BJ (cell line): ENCODE measurements around the gene S100Z. TPM values are rescaled to one million over a fixed set of nuclear protein-coding genes. Genes with fewer than 3 reads are reported as not detected.
"Not testable (repeated sequence)": the region's sequence is repeated elsewhere in the genome, so short reads cannot be mapped to it uniquely, and the experiment has no call there.

ENCODE experiments used
- CTCF ChIA-PET: fragments of 350-600 bp; formaldehyde crosslinking; extraction: SDS; loops from one replicate; lab custom pipeline; 2021; ENCODE audit warnings: antibody characterized with exemption, inconsistent platforms; lab: Yijun Ruan, JAX
- POLR2A ChIA-PET: fragments of 300-600 bp; sonication (Branson Sonifier 250); formaldehyde crosslinking; extraction: SDS; loops from one replicate; lab custom pipeline; 2021; ENCODE audit warnings: antibody characterized with exemption; lab: Charles Lee
- DNase-seq: peaks from one replicate; pipeline ENCODE4 v3.0.0-alpha.2; 2011; ENCODE audit warnings: low read depth
- H3K27me3 ChIP-seq: 2 replicates; pipeline ENCODE4 v1.6.0; 2011; ENCODE audit warnings: low read length; ENCODE audit not compliant: control insufficient read depth, insufficient read depth
- H3K36me3 ChIP-seq: 2 replicates; pipeline ENCODE4 v1.5.1; 2011; ENCODE audit warnings: low read length; ENCODE audit not compliant: control insufficient read depth, insufficient read depth
- H3K4me3 ChIP-seq: 2 replicates; pipeline ENCODE4 v1.5.1; 2011; ENCODE audit warnings: low read depth, mild to moderate bottlenecking, control low read depth, low read length
- polyA plus RNA-seq: library from polyadenylated mRNA; depleted of rRNA; stranded (reverse); fragments of >200 nt; gene quantifications from 2 replicates; pipeline ENCODE4 v1.2.3, GENCODE V29; 2011
- TF ChIP-seq, protein P1 (sequence below): IDR thresholded peaks from 2 replicates; pipeline ENCODE4 v1.5.1; 2011; ENCODE audit warnings: low read depth, mild to moderate bottlenecking, control low read depth, inconsistent platforms, low read length, moderate library complexity; ENCODE audit not compliant: insufficient read depth

S100Z gene
- polyA plus RNA-seq, 1 experiment, result not detected

DNA sequence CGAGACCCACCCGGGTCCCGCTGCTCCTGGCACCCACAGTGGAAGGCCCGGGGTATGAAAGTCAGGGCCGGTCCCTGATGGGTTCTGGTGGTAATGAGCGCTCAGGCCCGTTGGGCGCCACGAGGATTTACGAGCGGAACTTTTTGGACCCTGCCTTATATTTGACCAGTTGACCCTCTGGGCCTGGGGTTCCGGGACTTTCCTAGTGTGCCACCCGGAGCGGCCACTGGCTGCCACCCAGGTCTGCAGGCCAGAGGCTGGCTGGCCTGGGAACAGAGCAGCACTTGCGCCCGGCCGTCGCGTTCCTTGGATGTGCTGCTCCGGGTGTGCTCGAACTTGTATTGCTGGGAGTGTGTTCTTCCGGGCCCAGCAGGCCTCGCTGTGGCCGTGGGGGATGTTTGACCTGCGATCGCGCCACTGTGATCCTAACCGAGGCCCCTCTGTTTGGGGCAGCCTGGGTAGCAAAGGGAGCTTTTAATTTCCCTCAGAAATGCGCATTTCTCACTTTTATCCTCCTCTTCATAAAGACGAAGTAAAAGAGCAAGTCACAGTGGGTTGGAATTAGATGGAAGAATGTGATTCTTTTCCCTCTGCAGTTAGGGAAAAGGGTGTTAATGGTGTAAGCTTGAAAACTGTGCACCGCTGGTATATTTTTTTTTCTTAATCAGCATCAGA lies 29.8 kb upstream of the S100Z start:
- no peak for DNase-seq
- ChIA-PET CTCF (interaction anchor here (1.0 to 1.1 kb wide), 3 partner anchors 14 to 48 kb away, joined by 3 to 4 read pairs (median 3); no protein-coding TSS in a partner anchor), POLR2A (no interaction called here)
- 0 out of 2 replicates have a peak overlapping the region, but pooled peaks have one; percentile 57 for H3K4me3 ChIP-seq
- H3K27me3 ChIP-seq, result peaks cover 3% of the 10 kb centered on the region
- TF ChIP-seq, protein P1, sequence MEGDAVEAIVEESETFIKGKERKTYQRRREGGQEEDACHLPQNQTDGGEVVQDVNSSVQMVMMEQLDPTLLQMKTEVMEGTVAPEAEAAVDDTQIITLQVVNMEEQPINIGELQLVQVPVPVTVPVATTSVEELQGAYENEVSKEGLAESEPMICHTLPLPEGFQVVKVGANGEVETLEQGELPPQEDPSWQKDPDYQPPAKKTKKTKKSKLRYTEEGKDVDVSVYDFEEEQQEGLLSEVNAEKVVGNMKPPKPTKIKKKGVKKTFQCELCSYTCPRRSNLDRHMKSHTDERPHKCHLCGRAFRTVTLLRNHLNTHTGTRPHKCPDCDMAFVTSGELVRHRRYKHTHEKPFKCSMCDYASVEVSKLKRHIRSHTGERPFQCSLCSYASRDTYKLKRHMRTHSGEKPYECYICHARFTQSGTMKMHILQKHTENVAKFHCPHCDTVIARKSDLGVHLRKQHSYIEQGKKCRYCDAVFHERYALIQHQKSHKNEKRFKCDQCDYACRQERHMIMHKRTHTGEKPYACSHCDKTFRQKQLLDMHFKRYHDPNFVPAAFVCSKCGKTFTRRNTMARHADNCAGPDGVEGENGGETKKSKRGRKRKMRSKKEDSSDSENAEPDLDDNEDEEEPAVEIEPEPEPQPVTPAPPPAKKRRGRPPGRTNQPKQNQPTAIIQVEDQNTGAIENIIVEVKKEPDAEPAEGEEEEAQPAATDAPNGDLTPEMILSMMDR, result no peak
- no peaks in the 10 kb centered on the region for H3K36me3 ChIP-seq

DNA sequence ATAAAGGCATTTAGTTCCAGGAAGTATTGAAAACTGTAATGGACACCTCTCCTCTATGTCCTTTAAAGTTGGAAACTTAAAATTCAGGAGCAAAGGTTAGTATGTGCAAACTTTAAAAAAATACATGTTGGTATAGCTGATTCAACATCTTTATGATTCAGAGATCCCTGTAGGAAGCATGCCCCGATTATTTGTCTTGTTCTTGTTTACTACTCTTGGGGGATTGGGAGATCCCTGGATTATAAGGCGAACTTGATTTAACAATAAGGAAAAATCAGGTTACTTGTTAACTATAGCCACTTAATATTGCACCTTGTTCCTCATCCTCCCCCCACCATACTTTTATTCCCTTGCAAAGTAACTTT lies 29.3 kb upstream of the S100Z start:
- ChIA-PET POLR2A (no interaction called here), CTCF (interaction anchor here (1.0 kb wide), 1 partner anchor 14 kb away, joined by 3 read pairs; no protein-coding TSS in a partner anchor)
- TF ChIP-seq, protein P1, result no peak
- H3K36me3 ChIP-seq, result no peaks in the 10 kb centered on the region
- no peak for DNase-seq
- no peak overlapping the region for H3K4me3 ChIP-seq
- H3K27me3 ChIP-seq, result peaks cover 3% of the 10 kb centered on the region

DNA sequence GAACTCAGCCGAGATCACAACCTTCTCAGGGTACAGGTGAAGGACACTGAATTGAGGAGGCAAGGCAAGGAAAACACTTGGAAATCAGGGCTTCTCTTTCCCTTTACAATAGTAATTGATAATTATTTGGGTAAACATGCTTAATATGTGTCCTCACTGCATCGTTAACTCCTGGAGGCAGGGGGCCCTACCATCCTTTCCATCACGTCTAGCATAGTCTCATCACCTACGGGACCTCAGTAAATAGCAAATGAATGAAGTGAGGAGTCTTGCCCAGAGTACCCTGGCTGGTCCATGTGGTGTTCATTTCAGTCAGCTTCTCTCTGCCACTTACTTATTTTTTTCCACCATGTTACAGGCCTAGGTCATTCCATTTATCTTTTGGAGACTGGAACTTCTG lies 28.7 kb upstream of the S100Z start:
- ChIA-PET CTCF (no interaction called here), POLR2A (no interaction called here)
- DNase-seq, result no peak
- no peak overlapping the region for H3K4me3 ChIP-seq
- peaks cover 3% of the 10 kb centered on the region for H3K27me3 ChIP-seq
- TF ChIP-seq, protein P1, result no peak
- no peaks in the 10 kb centered on the region for H3K36me3 ChIP-seq

DNA sequence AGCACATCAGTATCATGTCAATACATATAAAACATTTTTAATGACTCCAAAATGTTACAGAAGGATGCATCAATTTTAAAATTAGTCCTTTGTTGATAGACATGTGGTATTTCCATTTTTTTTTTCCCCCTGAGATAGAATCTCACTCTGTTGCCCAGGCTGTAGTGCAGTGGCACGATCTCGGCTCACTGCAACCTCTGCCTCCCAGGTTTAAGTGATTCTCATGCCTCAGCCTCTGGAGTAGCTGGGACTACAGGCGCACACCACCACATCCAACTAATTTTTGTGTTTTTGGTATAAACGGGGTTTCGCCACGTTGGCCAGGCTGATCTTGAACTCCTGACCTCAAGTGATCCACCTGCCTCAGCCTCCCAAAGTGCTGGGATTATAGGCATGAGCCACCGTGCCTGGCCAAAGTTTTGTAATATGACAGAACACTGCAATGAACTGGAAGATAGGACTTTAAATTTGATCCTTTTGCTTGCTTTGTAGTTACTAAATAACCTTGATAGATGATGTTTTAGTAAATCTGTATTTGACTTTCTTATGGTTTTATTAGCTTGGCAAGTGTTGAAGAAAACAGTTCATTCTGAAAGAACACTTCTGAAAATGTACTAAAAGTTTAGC lies 27.6 kb upstream of the S100Z start:
- H3K27me3 ChIP-seq, result not testable (repeated sequence)

DNA sequence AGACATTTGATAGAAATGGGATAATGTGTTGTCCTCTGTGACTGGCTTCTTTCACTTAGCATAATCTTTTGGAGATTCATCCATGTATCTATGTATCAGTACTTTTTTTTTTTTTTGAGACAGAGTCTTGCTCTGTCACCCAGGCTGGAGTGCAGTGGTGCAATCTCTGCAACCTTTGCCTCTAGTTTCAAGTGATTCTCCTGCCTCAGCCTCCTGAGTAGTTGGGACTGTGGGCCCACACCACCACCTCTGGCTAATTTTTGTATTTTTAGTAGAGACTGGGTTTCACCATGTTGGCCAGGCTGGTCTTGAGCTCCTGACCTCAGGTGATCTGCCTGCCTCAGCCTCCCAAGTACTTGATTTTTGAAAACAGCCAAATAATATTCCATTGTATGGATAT lies 23.4 kb upstream of the S100Z start:
- POLR2A ChIA-PET, H3K4me3 ChIP-seq, DNase-seq, H3K27me3 ChIP-seq, CTCF ChIA-PET, H3K36me3 ChIP-seq: not testable (repeated sequence)

More for the DNA sequence above, 27.6 kb upstream of the S100Z start:
- POLR2A ChIA-PET, DNase-seq, H3K4me3 ChIP-seq, CTCF ChIA-PET, H3K36me3 ChIP-seq: not testable (repeated sequence)

DNA sequence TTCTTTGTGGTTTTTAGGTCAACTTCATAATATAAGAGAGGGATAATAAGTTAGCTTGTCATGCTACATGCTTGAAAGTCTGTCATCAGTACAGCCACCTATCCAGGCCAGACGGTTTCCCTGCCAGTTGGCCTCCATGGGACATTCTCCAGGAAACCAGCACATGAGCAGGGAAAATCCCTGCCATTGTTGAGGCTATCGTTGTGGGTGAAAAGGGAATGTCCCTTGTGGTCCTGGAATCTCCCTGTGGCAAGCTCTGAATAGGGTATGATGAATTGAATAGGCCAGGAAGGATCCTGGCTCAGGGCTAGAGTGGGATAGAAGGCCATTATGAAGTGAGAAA lies 18.7 kb upstream of the S100Z start:
- DNase-seq, result peak; percentile 59

More for the DNA sequence above, 18.7 kb upstream of the S100Z start:
- POLR2A ChIA-PET, result no interaction called here
- no peaks in the 10 kb centered on the region for H3K27me3 ChIP-seq
- no peak overlapping the region for H3K4me3 ChIP-seq
- CTCF ChIA-PET, result no interaction called here
- no peaks in the 10 kb centered on the region for H3K36me3 ChIP-seq
- TF ChIP-seq, protein P1, result no peak
